HG03280 (cell line): Measurements from ENCODE around the gene EFR3B.
A peak's percentile ranks its signal among the peaks of the same experiment; 100 is the strongest.
"Not testable (repeated sequence)": the region's sequence is repeated elsewhere in the genome, so short reads cannot be mapped to it uniquely, and the experiment has no call there.

Source experiments
- ATAC-seq: cut with Tn5 transposase; IDR thresholded peaks from one replicate; pipeline ENCODE4 v1.9.1; 2021; ENCODE audit warnings: mild to moderate bottlenecking, moderate library complexity; ENCODE audit not compliant: unreplicated experiment

EFR3B gene

DNA sequence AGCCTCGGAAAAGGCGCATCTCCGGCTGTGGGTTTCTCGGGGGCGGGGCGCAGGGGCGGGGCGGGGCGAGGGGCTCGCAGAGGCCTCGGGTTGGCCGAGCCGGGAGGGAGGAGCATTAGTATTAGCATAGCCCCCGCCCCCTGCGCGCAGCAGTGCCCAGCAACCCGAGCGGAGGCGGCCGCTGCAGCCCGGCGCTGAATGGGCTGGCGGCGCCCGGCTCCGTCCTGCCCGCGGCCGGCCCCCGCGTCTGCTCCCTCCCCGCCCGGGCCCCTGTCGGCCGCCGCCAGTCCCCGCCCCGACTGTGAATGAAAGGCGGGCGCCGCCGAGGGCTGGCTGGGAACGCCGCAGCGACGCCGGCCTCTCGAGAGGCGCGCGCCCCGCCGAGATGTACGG lies at the start of gene EFR3B:
TSS of gene EFR3B (plus strand) at position 149 of the 393 bp plus-strand sequence. CDS start at position 386, 237 bp downstream.
- peak; percentile 96 for ATAC-seq

DNA sequence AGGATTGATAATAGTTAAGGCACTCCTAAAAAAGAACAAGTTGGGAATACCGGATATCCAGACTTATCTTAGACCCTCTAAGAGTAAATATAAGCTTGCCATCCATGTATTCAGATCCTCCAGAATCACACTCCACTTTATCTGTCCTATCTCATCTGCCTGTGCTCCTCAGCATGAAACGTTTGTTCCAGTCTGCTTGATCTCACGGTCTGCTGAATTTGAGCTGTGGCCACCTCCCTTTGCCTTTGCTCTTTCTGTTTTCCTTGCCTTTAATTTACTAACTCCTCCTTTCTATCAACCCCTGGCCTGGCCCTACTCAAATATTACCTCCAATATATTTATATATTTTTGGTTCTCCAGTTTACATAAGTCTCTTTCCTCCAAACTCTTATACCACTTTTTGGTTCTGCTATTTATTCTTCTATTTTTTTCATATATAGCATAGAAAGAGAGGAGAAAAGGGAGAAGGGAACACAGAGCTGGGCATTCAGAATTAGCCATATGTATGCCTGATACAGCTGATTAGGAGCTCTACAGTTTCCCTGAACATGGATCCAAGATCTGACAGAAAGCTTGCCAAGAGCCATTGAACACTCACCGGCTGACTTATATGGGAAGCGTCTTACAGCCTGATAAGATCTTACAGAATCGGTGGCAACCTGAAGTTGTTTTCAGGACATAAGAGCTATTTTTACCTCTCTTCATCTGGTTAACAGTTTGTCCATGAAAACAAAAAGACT lies 48.3 kb upstream of the EFR3B start:
- ATAC-seq: no peak

- no peak for ATAC-seq
Measured at GRCh38 chr2:24994146-24994724, 47.6 kb upstream of the EFR3B start.

- ATAC-seq: not testable (repeated sequence)
Measured at GRCh38 chr2:24999097-24999496, 42.8 kb upstream of the EFR3B start.

DNA sequence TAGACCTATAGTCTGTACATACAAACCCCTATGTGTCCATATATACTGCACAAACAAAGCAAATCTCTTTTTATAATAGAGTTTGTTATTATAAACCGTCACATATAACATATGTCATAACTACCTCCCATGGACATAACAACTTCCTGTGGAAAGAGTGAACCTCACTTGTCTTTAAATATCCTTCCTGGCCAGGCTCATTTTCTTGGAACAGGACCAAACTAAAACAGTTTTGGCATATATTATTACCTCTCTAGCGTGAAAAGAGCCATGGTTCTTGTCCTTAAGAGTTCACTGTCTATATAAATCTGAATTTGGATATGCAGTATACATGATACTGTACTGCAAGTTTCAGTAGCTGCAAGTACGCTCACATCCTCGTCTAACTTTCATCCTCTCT lies 41.8 kb upstream of the EFR3B start:
- ATAC-seq: no peak

- no peak for ATAC-seq
Measured at GRCh38 chr2:25000503-25001324, 41.2 kb upstream of the EFR3B start.

GRCh38 chr2:25001325-25001637 lies 40.6 kb upstream of the EFR3B start:
- ATAC-seq: no peak

- no peak for ATAC-seq
Measured at GRCh38 chr2:25002066-25002465, 39.8 kb upstream of the EFR3B start.

GRCh38 chr2:25009954-25010353 lies 31.9 kb upstream of the EFR3B start:
- ATAC-seq: no peak

DNA sequence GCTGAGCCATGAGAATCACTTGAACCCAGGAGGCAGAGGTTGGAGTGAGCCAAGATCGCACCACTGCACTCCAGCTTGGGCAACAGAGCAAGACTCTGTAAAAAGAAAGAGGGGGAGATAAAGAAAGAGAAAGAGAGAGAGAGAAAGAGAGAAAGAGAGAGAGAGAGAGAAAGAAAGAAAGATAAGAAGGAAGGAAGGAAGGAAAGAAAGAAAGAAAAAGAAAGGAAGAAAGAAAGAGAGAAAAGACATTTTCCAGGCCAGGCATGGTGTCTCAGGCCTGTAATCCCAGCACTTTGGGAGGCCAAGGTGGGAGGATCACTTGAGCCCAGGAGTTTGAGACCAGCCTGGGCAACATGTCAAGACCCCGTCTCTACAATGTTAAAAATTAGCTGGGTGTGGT lies 30.5 kb upstream of the EFR3B start:
- not testable (repeated sequence) for ATAC-seq

- no peak for ATAC-seq
Measured at GRCh38 chr2:25014631-25015030, 27.2 kb upstream of the EFR3B start.

DNA sequence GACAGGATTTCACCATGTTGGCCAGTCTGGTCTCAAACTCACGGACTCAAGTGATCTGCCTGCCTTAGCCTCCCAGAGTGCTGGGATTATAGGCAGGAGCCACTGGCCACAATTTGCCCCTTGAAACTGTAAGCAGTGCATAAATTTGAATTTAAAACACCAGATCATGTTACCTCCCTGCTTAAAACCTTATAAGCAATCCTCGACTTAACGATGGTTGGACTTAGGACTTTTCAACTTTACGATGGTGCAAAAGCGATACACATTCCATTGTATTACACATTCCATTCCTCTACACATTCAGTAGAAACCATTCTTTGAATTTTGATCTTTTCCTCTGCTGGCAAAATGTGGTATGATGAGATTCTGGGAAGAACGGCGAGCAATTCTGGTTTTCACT lies 23.2 kb upstream of the EFR3B start:
- no peak for ATAC-seq

DNA sequence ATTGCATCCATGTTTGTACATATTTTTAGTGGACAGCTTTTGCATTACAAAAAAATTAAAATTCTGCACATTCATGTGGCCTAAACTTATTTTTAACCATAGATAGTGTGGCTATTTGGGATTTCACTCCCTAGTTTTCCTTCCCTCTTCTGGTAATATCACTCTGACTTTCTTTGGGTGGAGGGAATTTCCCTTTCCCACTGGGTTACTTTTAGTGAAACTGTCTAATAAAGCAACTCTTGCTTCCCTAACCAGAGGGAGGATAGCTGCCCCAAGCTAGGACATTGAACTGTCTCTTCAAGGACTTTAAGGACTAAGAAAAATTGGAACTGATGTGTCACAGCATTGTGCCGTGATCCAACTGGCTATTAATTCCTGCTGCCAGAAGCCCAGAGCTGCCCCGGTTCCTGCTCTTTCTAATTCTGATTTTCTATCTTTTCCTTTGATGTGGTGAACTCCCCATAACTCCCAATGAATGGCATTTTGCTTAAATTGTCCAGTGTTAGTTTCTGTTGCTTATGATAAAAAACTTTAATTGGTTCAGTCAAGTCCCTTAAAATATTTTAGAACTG lies 20.0 kb upstream of the EFR3B start:
- ATAC-seq: no peak

GRCh38 chr2:25023333-25023732 lies 18.5 kb upstream of the EFR3B start:
- ATAC-seq: no peak

- ATAC-seq: no peak
Measured at GRCh38 chr2:25025229-25026007, 16.5 kb upstream of the EFR3B start.

- ATAC-seq: no peak
Measured at GRCh38 chr2:25026008-25026530, 15.8 kb upstream of the EFR3B start.

GRCh38 chr2:25029183-25029554 lies 12.7 kb upstream of the EFR3B start:
- ATAC-seq: no peak

- ATAC-seq: no peak
Measured at GRCh38 chr2:25030702-25031101, 11.2 kb upstream of the EFR3B start.

DNA sequence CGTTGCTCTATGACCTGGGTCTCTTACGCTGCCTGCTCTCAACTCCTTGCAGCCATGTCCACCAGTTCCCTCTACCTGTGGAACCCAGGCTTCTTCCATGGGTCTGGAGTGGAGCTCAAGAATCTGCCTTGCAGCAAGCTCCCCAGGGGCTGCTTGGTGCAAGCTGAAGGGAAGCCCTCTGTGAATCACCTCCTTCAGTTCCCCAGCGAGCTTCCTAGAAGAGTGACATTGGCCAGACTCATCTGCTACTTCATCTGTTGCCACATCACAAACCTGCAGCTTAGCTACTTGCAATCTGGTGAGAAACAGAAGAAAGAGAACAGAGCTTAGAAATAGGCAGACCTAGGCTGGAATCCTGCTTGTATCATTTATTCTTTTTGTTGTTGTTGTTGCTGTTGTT lies 9.8 kb upstream of the EFR3B start:
- ATAC-seq: no peak

GRCh38 chr2:25032901-25033300 lies 9.0 kb upstream of the EFR3B start:
- ATAC-seq: no peak

DNA sequence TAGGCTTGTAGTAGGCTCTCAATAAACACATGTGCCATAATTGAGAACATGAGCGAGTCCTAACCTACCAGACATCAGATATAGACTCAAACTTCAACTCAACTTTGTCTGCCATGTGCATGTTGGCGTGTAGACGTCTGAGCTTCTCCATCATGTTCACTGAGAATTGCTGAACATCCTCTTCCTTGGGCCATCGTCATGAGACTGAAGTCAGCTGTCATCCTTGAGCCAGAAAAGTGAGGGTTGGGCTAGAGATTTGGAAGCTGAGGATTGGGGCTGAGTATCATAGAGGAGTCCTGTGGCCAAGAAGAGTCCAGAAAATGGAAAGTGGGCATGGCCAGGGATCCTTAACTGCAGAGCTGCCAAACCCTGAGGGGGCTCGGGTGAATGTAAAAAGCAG lies 7.8 kb upstream of the EFR3B start:
- ATAC-seq: no peak
